Measurements from ENCODE around the gene COX7A2. TPM values are rescaled to one million over a fixed set of nuclear protein-coding genes. Genes with fewer than 3 reads are reported as not detected.
A peak's percentile ranks its signal among the peaks of the same experiment; 100 is the strongest.

The COX7A2 gene
- total and polyA plus RNA-seq, 2 of the 13 experiments (the other 11 are each of a cell fraction or from before 2014, with no cell fraction given): 407 to 556 TPM

- TF ChIP-seq THAP9 (CRISPR knock-in tag; IDR thresholded peaks at IDR 0.05; ENCODE audit: borderline replicate concordance) (0 out of 2 replicates have a peak, but pooled peaks have one; percentile 6), TBP (CRISPR knock-in tag; IDR thresholded peaks at IDR 0.05) (no peak), ASH2L (IDR thresholded peaks at IDR 0.05; ENCODE audit: insufficient read length, low read depth, low read length) (peak; percentile 60), HNF4G (IDR thresholded peaks at IDR 0.05; ENCODE audit: borderline replicate concordance, low read depth, low read length) (no peak), HNF4G (CRISPR knock-in tag; IDR thresholded peaks at IDR 0.05; ENCODE audit: borderline replicate concordance, low read depth) (no peak), RBFOX2 (IDR thresholded peaks at IDR 0.05; ENCODE audit: low read depth, low read length) (peak; percentile 13; the same call in 1 of the 2 replicates), ZNF747 (CRISPR knock-in tag; IDR thresholded peaks at IDR 0.05; ENCODE audit: borderline replicate concordance) (0 out of 2 replicates have a peak, but pooled peaks have one; percentile 10), ZSCAN9 (CRISPR knock-in tag; IDR thresholded peaks at IDR 0.05; ENCODE audit: borderline replicate concordance) (no peak), TEF (CRISPR knock-in tag; IDR thresholded peaks at IDR 0.05) (no peak; the same call in 1 of the 2 replicates), FOXC1 (CRISPR knock-in tag; IDR thresholded peaks at IDR 0.05; ENCODE audit: borderline replicate concordance) (0 out of 2 replicates have a peak, but pooled peaks have one; percentile 1), REL (CRISPR knock-in tag; conservative IDR thresholded peaks at IDR 0.05) (no peak), STAG1 (CRISPR knock-in tag; IDR thresholded peaks at IDR 0.05) (0 out of 2 replicates have a peak, but pooled peaks have one; percentile 1), ZSCAN31 (CRISPR knock-in tag; IDR thresholded peaks at IDR 0.05; ENCODE audit: low read depth) (0 out of 2 replicates have a peak, but pooled peaks have one; percentile 11), ZNF232 (CRISPR knock-in tag; IDR thresholded peaks at IDR 0.05; ENCODE audit: borderline replicate concordance) (0 out of 2 replicates have a peak, but pooled peaks have one; percentile 9)
Observed at GRCh38 chr6:75244063-75244584, 523 bp upstream of the COX7A2 start (continued).

All from HepG2 (cell line).